Heart right ventricle (tissue), 16 donors: ENCODE results near the gene EPN2. TPM values are rescaled to one million over a fixed set of nuclear protein-coding genes. Genes with fewer than 3 reads are reported as not detected.

Experiments
- ATAC-seq, 8 donors: fragments of 200-7000 bp; cut with Tn5 transposase; one replicate each; pipeline ENCODE4 v1.9.1; 2020; ENCODE audit warnings: mild to moderate bottlenecking in 8 of 8, moderate library complexity in 8 of 8, moderate number of reproducible peaks in 1 of 8
- DNase-seq, 2 donors: peaks; one replicate each; pipeline ENCODE4 v3.0.0-alpha.2; 2020
- H3K27ac ChIP-seq, 10 donors: fragments of 200-600 bp; sonication (generic) in 2 of 10; one replicate each; pipeline versions ENCODE4 v1.5.0 to v1.8.0; 2020 to 2022; ENCODE audit warnings: mild to moderate bottlenecking in 3 of 10
- H3K27me3 ChIP-seq, 7 donors: fragments of 200-600 bp; one replicate each; pipeline ENCODE4 v1.8.0; 2021 to 2022; ENCODE audit warnings: mild to moderate bottlenecking in 2 of 7
- H3K36me3 ChIP-seq, 9 donors: fragments of 200-600 bp; sonication (generic) in 1 of 9; one replicate each; pipeline versions ENCODE4 v1.5.0 to v1.8.0; 2020 to 2022; ENCODE audit warnings: mild to moderate bottlenecking in 2 of 9
- H3K4me1 ChIP-seq, 9 donors: fragments of 200-600 bp; sonication (generic) in 1 of 9; one replicate each; pipeline versions ENCODE4 v1.5.0 to v1.8.0; 2020 to 2022; ENCODE audit warnings: mild to moderate bottlenecking in 4 of 9
- H3K4me3 ChIP-seq, 10 donors: fragments of 200-600 bp; sonication (generic) in 2 of 10; one replicate each; pipeline versions ENCODE4 v1.5.0 to v1.8.0; 2020 to 2022; ENCODE audit warnings: mild to moderate bottlenecking in 7 of 10, moderate library complexity in 2 of 10
- H3K9me3 ChIP-seq, 11 donors: fragments of 200-600 bp in 10 of 11; sonication (generic) in 2 of 11; one replicate each; pipeline versions ENCODE4 v1.5.0 to v1.8.0; 2013 to 2022; ENCODE audit warnings: mild to moderate bottlenecking in 2 of 11, control low read depth in 1 of 11, moderate library complexity in 1 of 11
- WGBS, 2 donors: extraction: QIAGEN DNeasy Blood & Tissue Kit; methylation state at CpG; one replicate each; pipeline ENCODE4 v1.1.7; 2013; ENCODE audit warnings: inconsistent platforms in 1 of 2; 5-methylcytosine and 5-hydroxymethylcytosine counted together
- intact Hi-C, 10 donors: fragments of 100-400 bp; cut with DNase I; formaldehyde crosslinking; loops; one replicate each; pipeline versions ENCODE4 v1.11.1 to v1.14.2; 2022
- polyA plus RNA-seq, 2 donors: library from polyadenylated mRNA; stranded (reverse); fragments of 200-250 nt; gene quantifications; one replicate each; pipeline ENCODE4 v1.2.3, GENCODE V29; 2013
- total RNA-seq, 10 donors: library from RNA; stranded (reverse); fragmentation: NEBNext Ultra II Directional in 3 of 10; extraction: Animal tissue kit (Norgen Biotek cat#: 25700) in 3 of 10; gene quantifications; one replicate each; pipeline versions ENCODE4 v1.2.1 to v1.2.4, GENCODE V29; 2021 to 2023
- TF ChIP-seq, protein P1 (sequence below), 9 donors: fragments of 200-600 bp; sonication (generic) in 2 of 9; IDR thresholded peaks; one replicate each; pipeline versions ENCODE4 v1.5.0 to v1.8.0; 2021 to 2022; ENCODE audit warnings: antibody characterized with exemption in 9 of 9, mild to moderate bottlenecking in 5 of 9, moderate library complexity in 1 of 9
- donor health status: Arrhythmogenic right ventricular cardiomyopathy.
- donor health status: ischemic (EF 13 %, LVEDD 7.1; RV severe dilation, severe dysfunction).
- donor health status: healthy with polysubstance abuse.
- donor health status: DM: no; HTN: yes; CAD: no.
- donor health status: DM: no; HTN: no; CAD: no.
- donor health status: ischemic (EF 25% LVEDD 6.9; RV normal size, moderate dysfunction).
- donor health status: ischemic (EF 25% LVEDD 5.7; RV mildly dilated, moderate dysfunction).
- donor health status: healthy.
- donor health status: DM: yes; HTN: yes; CAD: no.
- donor health status: Ischemic cardiomyopathy.
- donor health status: ischemic (EF 35%, LVEDD 5.7; RV mildly dilated, moderate dysfunction).
- donor health status: nonischemic (EF 11% LVEDD 7.7; RV severe dilation, severe dysfunction).
- donor health status: DM: yes; HTN: yes; CAD: no.
- donor health status: PGD.
- donor health status: ischemic (EF 29% LVEDD 5.4; RV normal size, mild dysfunction).
- donor health status: nonischemic (EF 23%, LVEDD 6.1; RV moderate dilation, normal function).

The EPN2 gene
- total and polyA plus RNA-seq, 12 donors = 20.0 to 83.1 (median 54.9) TPM

DNA sequence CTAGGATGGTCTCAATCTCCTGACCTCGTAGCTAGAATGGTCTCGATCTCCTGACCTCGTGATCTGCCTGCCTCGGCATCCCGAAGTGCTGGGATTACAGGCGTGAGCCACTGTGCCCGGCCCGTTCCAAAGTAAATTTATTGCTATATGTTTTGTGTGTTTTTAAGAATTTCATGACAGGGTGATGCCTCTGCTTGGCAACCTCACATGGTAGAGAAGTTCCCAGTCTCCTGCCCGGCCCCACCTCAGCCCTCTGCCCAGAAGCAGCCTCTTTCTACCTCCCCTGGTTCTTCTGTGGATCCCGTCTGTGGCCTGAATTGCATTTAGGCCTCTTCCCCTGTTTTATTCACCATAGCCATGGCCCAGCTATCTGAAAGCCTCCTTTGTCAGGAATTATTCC, 70.4 kb downstream of the EPN2 start:
- H3K27ac ChIP-seq = no peak overlapping the region
- H3K36me3 ChIP-seq = peaks cover 0 to 32% (median 6%) of the 10 kb centered on the region in 9 donors
- no peak for DNase-seq
- H3K4me1 ChIP-seq = peaks cover 7 to 65% (median 62%) of the 10 kb centered on the region in 9 donors
- peaks cover 0 to 55% (median 0%) of the 10 kb centered on the region in 7 donors for H3K27me3 ChIP-seq
- intact Hi-C loops = no loop called here
- TF ChIP-seq, protein P1, sequence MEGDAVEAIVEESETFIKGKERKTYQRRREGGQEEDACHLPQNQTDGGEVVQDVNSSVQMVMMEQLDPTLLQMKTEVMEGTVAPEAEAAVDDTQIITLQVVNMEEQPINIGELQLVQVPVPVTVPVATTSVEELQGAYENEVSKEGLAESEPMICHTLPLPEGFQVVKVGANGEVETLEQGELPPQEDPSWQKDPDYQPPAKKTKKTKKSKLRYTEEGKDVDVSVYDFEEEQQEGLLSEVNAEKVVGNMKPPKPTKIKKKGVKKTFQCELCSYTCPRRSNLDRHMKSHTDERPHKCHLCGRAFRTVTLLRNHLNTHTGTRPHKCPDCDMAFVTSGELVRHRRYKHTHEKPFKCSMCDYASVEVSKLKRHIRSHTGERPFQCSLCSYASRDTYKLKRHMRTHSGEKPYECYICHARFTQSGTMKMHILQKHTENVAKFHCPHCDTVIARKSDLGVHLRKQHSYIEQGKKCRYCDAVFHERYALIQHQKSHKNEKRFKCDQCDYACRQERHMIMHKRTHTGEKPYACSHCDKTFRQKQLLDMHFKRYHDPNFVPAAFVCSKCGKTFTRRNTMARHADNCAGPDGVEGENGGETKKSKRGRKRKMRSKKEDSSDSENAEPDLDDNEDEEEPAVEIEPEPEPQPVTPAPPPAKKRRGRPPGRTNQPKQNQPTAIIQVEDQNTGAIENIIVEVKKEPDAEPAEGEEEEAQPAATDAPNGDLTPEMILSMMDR (IDR thresholded peaks at IDR 0.05) = no peak
- no peak overlapping the region for H3K4me3 ChIP-seq
- WGBS, 2 donors = 97% methylated on average over 10 of the region's 10 CpGs
- H3K9me3 ChIP-seq = no peaks in the 10 kb centered on the region
- ATAC-seq = no peak

DNA sequence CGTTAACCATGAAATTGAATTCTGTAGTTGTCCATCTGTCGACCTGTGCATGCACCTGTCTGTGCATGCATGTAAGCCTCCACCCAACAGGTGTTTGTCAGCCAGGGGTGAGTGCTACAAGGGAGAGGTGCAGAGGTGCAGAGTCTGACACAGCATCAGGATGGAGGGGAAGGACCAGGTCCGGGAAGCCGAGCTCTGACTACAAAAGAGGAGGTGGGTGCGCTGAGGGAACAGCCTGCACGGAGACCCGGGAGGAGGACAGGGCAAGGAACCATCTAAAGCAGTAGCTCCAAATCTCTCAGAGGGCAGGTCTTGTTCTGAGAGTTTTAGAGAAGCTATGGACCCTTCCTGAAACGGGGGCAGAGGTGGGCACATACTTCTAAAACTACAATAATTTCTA, 71.2 kb downstream of the EPN2 start:
- ATAC-seq (no peak), DNase-seq (no peak)
- no peak overlapping the region for H3K27ac ChIP-seq
- intact Hi-C loops = no loop called here
- H3K4me1 ChIP-seq = peaks cover 0 to 65% (median 59%) of the 10 kb centered on the region in 9 donors
- peaks cover 0 to 54% (median 0%) of the 10 kb centered on the region in 7 donors for H3K27me3 ChIP-seq
- 94 to 95% methylated on average over 8 of the region's 8 CpGs for WGBS, 2 donors
- H3K9me3 ChIP-seq = no peaks in the 10 kb centered on the region
- H3K36me3 ChIP-seq = peaks cover 0 to 41% (median 15%) of the 10 kb centered on the region in 9 donors
- no peak overlapping the region for H3K4me3 ChIP-seq
- TF ChIP-seq, protein P1 (IDR thresholded peaks at IDR 0.05) = no peak

DNA sequence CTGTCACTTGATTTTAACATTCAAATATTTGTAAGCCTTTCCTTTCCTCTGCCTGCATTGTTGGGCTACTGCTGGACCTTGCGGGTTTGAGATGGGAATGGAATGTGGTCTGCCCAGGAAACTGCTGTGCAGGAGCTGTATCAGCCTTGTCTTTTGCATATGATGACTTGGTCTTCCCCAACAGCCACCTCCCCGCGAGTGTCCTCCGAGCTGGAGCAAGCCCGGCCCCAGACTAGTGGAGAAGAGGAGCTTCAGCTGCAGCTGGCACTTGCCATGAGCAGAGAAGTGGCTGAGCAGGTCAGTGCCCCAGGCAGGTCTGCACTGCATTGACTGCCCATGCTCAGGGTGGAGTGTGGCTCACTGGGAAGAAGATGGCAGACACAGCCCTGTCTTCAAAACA, 72.5 kb downstream of the EPN2 start:
- intact Hi-C loops = no loop called here
- WGBS, 2 donors = 88 to 91% methylated on average over 5 of the region's 5 CpGs
- peaks cover 0 to 54% (median 19%) of the 10 kb centered on the region in 9 donors for H3K36me3 ChIP-seq
- peaks cover 0 to 65% (median 51%) of the 10 kb centered on the region in 9 donors for H3K4me1 ChIP-seq
- TF ChIP-seq, protein P1 (IDR thresholded peaks at IDR 0.05) = no peak
- peaks cover 0 to 64% (median 0%) of the 10 kb centered on the region in 7 donors for H3K27me3 ChIP-seq
- no peaks in the 10 kb centered on the region for H3K9me3 ChIP-seq
- no peak overlapping the region for H3K4me3 ChIP-seq
- no peak for ATAC-seq
- no peak for DNase-seq
- H3K27ac ChIP-seq = peak overlapping the region in 1 of 10 donors; percentile 37

DNA sequence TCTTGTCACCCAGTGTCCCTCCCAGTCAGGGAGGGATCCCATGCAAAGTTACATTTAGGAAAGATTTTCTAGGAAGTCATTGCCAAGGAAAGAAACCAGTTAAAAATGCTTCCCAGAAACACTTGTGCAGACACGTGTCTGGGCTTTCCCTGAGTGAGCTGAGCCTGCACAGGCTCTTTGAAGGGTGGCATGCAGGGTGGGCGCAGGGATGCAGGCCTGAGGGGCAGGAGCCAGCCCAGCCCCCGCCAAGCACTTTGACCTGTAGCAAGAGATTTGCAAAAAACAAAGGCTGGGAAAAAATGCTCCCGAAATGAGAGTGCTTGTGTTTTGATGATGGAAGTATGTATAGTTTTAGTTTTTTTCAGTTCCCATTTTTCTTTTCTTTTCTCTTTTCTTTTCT, 73.0 kb downstream of the EPN2 start:
- H3K4me3 ChIP-seq = no peak overlapping the region
- TF ChIP-seq, protein P1 (IDR thresholded peaks at IDR 0.05) = no peak
- peaks cover 0 to 62% (median 46%) of the 10 kb centered on the region in 9 donors for H3K4me1 ChIP-seq
- H3K27ac ChIP-seq = peak overlapping the region in 1 of 10 donors; percentile 37
- H3K27me3 ChIP-seq = peaks cover 0 to 62% (median 0%) of the 10 kb centered on the region in 7 donors
- peaks cover 0 to 59% (median 19%) of the 10 kb centered on the region in 9 donors for H3K36me3 ChIP-seq
- intact Hi-C loops = no loop called here
- H3K9me3 ChIP-seq = no peaks in the 10 kb centered on the region
- DNase-seq (no peak), ATAC-seq (no peak)
- WGBS, 2 donors = 82 to 86% methylated on average over 4 of the region's 4 CpGs
